Stimulated activated CD4-positive, alpha-beta T cell treated with anti-CD3 and anti-CD28 coated beads, Interleukin-4, amount 100 ng/mL, for 48 hours (primary cell): ENCODE data around the gene PKD1.
"Not testable (repeated sequence)": the region's sequence is repeated elsewhere in the genome, so short reads cannot be mapped to it uniquely, and the experiment has no call there.

ENCODE experiments used
- DNase-seq, 2 donors: peaks; one replicate each; pipeline ENCODE4 v3.0.0-alpha.2; 2020; ENCODE audit warnings: low read depth in 2 of 2

Gene PKD1

GRCh38 chr16:2107121-2107790 is 28.4 kb downstream of the PKD1 start:
- not testable (repeated sequence) for DNase-seq

GRCh38 chr16:2106211-2106610 is 29.5 kb downstream of the PKD1 start:
- DNase-seq = not testable (repeated sequence)

GRCh38 chr16:2105769-2106168 is 29.9 kb downstream of the PKD1 start:
- DNase-seq = not testable (repeated sequence)

GRCh38 chr16:2105291-2105690 is 30.4 kb downstream of the PKD1 start:
- DNase-seq = not testable (repeated sequence)

- DNase-seq = not testable (repeated sequence)
These were observed 31.2 kb downstream of the PKD1 start for GRCh38 chr16:2104464-2104863.

GRCh38 chr16:2102471-2102870 is 33.2 kb downstream of the PKD1 start:
- DNase-seq = no peak

- not testable (repeated sequence) for DNase-seq
These were observed 34.1 kb downstream of the PKD1 start for GRCh38 chr16:2101581-2101980.

GRCh38 chr16:2097689-2098088 is 38.0 kb downstream of the PKD1 start:
- not testable (repeated sequence) for DNase-seq

GRCh38 chr16:2096853-2097595 is 38.7 kb downstream of the PKD1 start:
- DNase-seq = no peak

GRCh38 chr16:2095918-2096582 is 39.6 kb downstream of the PKD1 start:
- DNase-seq = no peak

- DNase-seq = no peak
These were observed 40.3 kb downstream of the PKD1 start for GRCh38 chr16:2095315-2095853.

GRCh38 chr16:2093793-2094192 is 41.9 kb downstream of the PKD1 start:
- DNase-seq = no peak

- no peak for DNase-seq
These were observed 42.8 kb downstream of the PKD1 start for GRCh38 chr16:2092866-2093265.

- no peak for DNase-seq
These were observed 43.5 kb downstream of the PKD1 start for GRCh38 chr16:2092256-2092620.

GRCh38 chr16:2091547-2092255 is 44.0 kb downstream of the PKD1 start:
- DNase-seq = no peak

- DNase-seq = peak in 1 of 2 donors; percentile 19
These were observed 44.7 kb downstream of the PKD1 start for GRCh38 chr16:2090777-2091546.

GRCh38 chr16:2090481-2090776 is 45.3 kb downstream of the PKD1 start:
- DNase-seq = no peak

GRCh38 chr16:2089706-2090480 is 45.8 kb downstream of the PKD1 start:
- DNase-seq = no peak

GRCh38 chr16:2088759-2089358 is 46.8 kb downstream of the PKD1 start:
- DNase-seq = no peak
